Esophagus (tissue), 2 donors: Measurements from ENCODE around the gene ST8SIA3. TPM values are rescaled to one million over a fixed set of nuclear protein-coding genes. Genes with fewer than 3 reads are reported as not detected.
"Not testable (repeated sequence)": the region's sequence is repeated elsewhere in the genome, so short reads cannot be mapped to it uniquely, and the experiment has no call there.

Experiments
- H3K27ac ChIP-seq, 2 donors: one replicate each; pipeline ENCODE4 v1.5.1; 2013; ENCODE audit warnings: low read depth in 2 of 2, mild to moderate bottlenecking in 2 of 2, inconsistent platforms in 1 of 2, low read length in 1 of 2, moderate library complexity in 1 of 2
- H3K27me3 ChIP-seq, 2 donors: one replicate each; pipeline ENCODE4 v1.6.1; 2013; ENCODE audit warnings: low read length in 2 of 2, control low read depth in 1 of 2, mild to moderate bottlenecking in 1 of 2; ENCODE audit not compliant: insufficient read depth in 2 of 2, control insufficient read depth in 1 of 2
- H3K36me3 ChIP-seq, 2 donors: one replicate each; pipeline ENCODE4 v1.6.1; 2013; ENCODE audit warnings: low read length in 1 of 2; ENCODE audit not compliant: control insufficient read depth in 2 of 2, insufficient read depth in 2 of 2
- H3K4me1 ChIP-seq, 2 donors: one replicate each; pipeline ENCODE4 v1.6.1; 2013; ENCODE audit warnings: low read length in 1 of 2; ENCODE audit not compliant: control insufficient read depth in 2 of 2, insufficient read depth in 2 of 2
- H3K4me3 ChIP-seq, 2 donors: one replicate each; pipeline ENCODE4 v1.5.1; 2013; ENCODE audit warnings: low read length in 2 of 2, mild to moderate bottlenecking in 2 of 2, low read depth in 1 of 2, moderate library complexity in 1 of 2
- H3K9me3 ChIP-seq, 2 donors: one replicate each; pipeline ENCODE4 v1.6.1; 2013; ENCODE audit warnings: mild to moderate bottlenecking in 2 of 2, low read depth in 1 of 2, low read length in 1 of 2, moderate library complexity in 1 of 2; ENCODE audit not compliant: control insufficient read depth in 2 of 2, insufficient read depth in 1 of 2
- WGBS, 2 donors: extraction: QIAGEN DNeasy Blood & Tissue Kit; methylation state at CpG; one replicate each; pipeline ENCODE4 v1.1.7; 2013; 5-methylcytosine and 5-hydroxymethylcytosine counted together
- polyA plus RNA-seq, 2 donors: library from polyadenylated mRNA; stranded (reverse); fragments of 200-250 nt; gene quantifications; one replicate each; pipeline ENCODE4 v1.2.3, GENCODE V29; 2013
- donor health status: healthy with polysubstance abuse.
- donor health status: Bipolar disorder and iron deficiency.

The ST8SIA3 gene
- polyA plus RNA-seq, 2 donors, result not detected

DNA sequence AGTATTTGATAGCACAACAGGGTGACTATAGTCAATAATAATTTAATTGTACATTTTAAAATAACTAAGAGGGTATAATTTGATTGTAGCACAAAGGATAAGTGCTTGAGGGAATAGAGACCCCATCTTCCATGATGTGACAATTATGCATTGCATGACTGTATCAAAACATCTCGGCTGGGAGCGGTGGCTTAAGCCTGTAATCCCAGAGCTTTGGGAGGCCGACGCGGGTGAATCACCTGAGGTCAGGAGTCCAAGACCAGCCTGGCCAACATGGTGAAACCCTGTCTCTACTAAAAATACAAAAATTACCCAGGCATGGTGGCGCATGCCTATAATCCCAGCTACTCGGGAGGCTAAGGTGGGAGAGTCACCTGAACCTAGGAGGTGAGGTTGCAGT lies 44.5 kb downstream of the ST8SIA3 start:
- WGBS, 2 donors, result 92 to 94% methylated on average over 7 of the region's 7 CpGs
- H3K4me1 ChIP-seq, H3K27ac ChIP-seq, H3K36me3 ChIP-seq, H3K9me3 ChIP-seq, H3K4me3 ChIP-seq, H3K27me3 ChIP-seq: not testable (repeated sequence)

- Histone ChIP-seq H3K36me3 (no peaks in the 10 kb centered on the region), H3K4me1 (no peaks in the 10 kb centered on the region), H3K27ac (no peak overlapping the region), H3K9me3 (peaks cover 0 to 6% of the 10 kb centered on the region in 2 donors), H3K27me3 (no peaks in the 10 kb centered on the region), H3K4me3 (no peak overlapping the region)
- 57 to 58% methylated on average over 2 of the region's 2 CpGs for WGBS, 2 donors
Measured at GRCh38 chr18:57397440-57398132, 45.2 kb downstream of the ST8SIA3 start.

DNA sequence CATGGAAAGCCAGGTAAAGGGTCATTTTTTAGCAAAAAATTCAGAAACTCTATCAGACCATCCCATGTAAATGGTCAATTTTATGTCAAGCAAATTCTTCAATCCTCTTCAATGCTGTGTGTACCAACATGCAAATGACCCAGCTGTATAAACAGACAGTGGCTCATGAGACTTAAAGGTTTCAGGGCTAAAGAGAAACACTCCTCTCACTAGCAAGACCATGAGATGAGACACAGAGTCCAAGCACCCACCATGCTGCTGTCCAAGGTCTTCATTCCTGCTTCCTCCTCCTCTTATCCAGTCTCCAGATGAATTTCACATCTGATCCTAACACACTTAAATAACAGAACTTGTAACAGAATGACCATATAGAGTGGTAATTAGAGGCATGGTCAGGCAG lies 52.0 kb downstream of the ST8SIA3 start:
- Histone ChIP-seq H3K4me3 (no peak overlapping the region), H3K36me3 (no peaks in the 10 kb centered on the region), H3K4me1 (no peaks in the 10 kb centered on the region), H3K27me3 (no peaks in the 10 kb centered on the region), H3K27ac (no peak overlapping the region), H3K9me3 (peaks cover 0 to 4% of the 10 kb centered on the region in 2 donors)

GRCh38 chr18:57409650-57410049 lies 57.3 kb downstream of the ST8SIA3 start:
- H3K27me3 ChIP-seq, result no peaks in the 10 kb centered on the region
- no peak overlapping the region for H3K4me3 ChIP-seq
- no peak overlapping the region for H3K27ac ChIP-seq
- H3K36me3 ChIP-seq, result no peaks in the 10 kb centered on the region
- no peaks in the 10 kb centered on the region for H3K9me3 ChIP-seq
- no peaks in the 10 kb centered on the region for H3K4me1 ChIP-seq

GRCh38 chr18:57410749-57411148 lies 58.4 kb downstream of the ST8SIA3 start:
- Histone ChIP-seq H3K27ac (no peak overlapping the region), H3K4me1 (no peaks in the 10 kb centered on the region), H3K36me3 (no peaks in the 10 kb centered on the region), H3K27me3 (no peaks in the 10 kb centered on the region), H3K9me3 (no peaks in the 10 kb centered on the region), H3K4me3 (no peak overlapping the region)
- WGBS, 2 donors, result 64 to 74% methylated on average over 3 of the region's 3 CpGs

GRCh38 chr18:57416542-57416941 lies 64.2 kb downstream of the ST8SIA3 start:
- Histone ChIP-seq H3K9me3 (no peaks in the 10 kb centered on the region), H3K36me3 (no peaks in the 10 kb centered on the region), H3K27me3 (no peaks in the 10 kb centered on the region), H3K4me3 (no peak overlapping the region), H3K4me1 (no peaks in the 10 kb centered on the region), H3K27ac (no peak overlapping the region)
- whole genome bisulfite sequencing, 2 donors, result 84 to 85% methylated on average over 4 of the region's 4 CpGs

Other genes starting within 250 kb of the ST8SIA3 start
- not detected for gene BOD1L2, start 205.5 kb upstream of the ST8SIA3 start, polyA plus RNA-seq
- under 1 TPM; under 0.01 TPM for gene ONECUT2, start 82.8 kb downstream of the ST8SIA3 start, polyA plus RNA-seq
- gene FECH, start 234.1 kb downstream of the ST8SIA3 start, polyA plus RNA-seq, result 1 to 10 TPM; 3.4 to 9.2 TPM